Ascending aorta (tissue), 2 donors: Measurements from ENCODE around the gene CTNNA2. TPM values are rescaled to one million over a fixed set of nuclear protein-coding genes. Genes with fewer than 3 reads are reported as not detected.

Experiments
- DNase-seq, 2 donors: peaks; one replicate each; pipeline ENCODE4 v3.0.0-alpha.2; 2019; ENCODE audit warnings: low spot score in 2 of 2
- H3K27ac ChIP-seq, 2 donors: fragments of 200-600 bp; sonication (generic); one replicate each; pipeline ENCODE4 v1.5.1; 2016 to 2017; ENCODE audit warnings: mild to moderate bottlenecking in 1 of 2
- H3K27me3 ChIP-seq: fragments of 200-600 bp; sonication (generic); one replicate; pipeline ENCODE4 v1.5.1; 2017
- H3K36me3 ChIP-seq, 2 donors: fragments of 200-600 bp; sonication (generic); one replicate each; pipeline ENCODE4 v1.5.1; 2016
- H3K4me1 ChIP-seq, 2 donors: fragments of 200-600 bp; sonication (generic); one replicate each; pipeline ENCODE4 v1.5.1; 2016 to 2017; ENCODE audit warnings: mild to moderate bottlenecking in 1 of 2
- H3K4me3 ChIP-seq, 2 donors: fragments of 200-600 bp; sonication (generic); one replicate each; pipeline ENCODE4 v1.5.1; 2016 to 2017; ENCODE audit warnings: mild to moderate bottlenecking in 1 of 2
- H3K9me3 ChIP-seq, 2 donors: fragments of 200-600 bp; sonication (generic); one replicate each; pipeline ENCODE4 v1.5.1; 2016
- intact Hi-C: fragments of 100-400 bp; cut with DNase I; formaldehyde crosslinking; loops from one replicate; pipeline ENCODE4 v1.15.1; 2023
- total RNA-seq: library from RNA; depleted of rRNA; stranded (reverse); fragments of >200 nt; gene quantifications from one replicate; pipeline ENCODE4 v1.1.0, GENCODE V29; 2016
- TF ChIP-seq, protein P1 (sequence below), 3 experiments: fragments of 200-600 bp in 2 of 3; fragments of 450-650 bp in 1 of 3; sonication (generic) in 2 of 3; IDR thresholded peaks; one replicate each; pipeline ENCODE4 v1.5.1; 2016 to 2019; ENCODE audit warnings: antibody characterized with exemption in 3 of 3, mild to moderate bottlenecking in 1 of 3, moderate library complexity in 1 of 3

CTNNA2 gene
- total RNA-seq, 1 donor from 2014 or later = not detected

GRCh38 chr2:80007777-80008503, 495.1 kb downstream of the CTNNA2 start:
- DNase-seq = no peak
- H3K27ac ChIP-seq = no peak overlapping the region
- intact Hi-C loops = no loop called here
- H3K9me3 ChIP-seq = no peaks in the 10 kb centered on the region
- H3K36me3 ChIP-seq = no peaks in the 10 kb centered on the region
- TF ChIP-seq, protein P1, sequence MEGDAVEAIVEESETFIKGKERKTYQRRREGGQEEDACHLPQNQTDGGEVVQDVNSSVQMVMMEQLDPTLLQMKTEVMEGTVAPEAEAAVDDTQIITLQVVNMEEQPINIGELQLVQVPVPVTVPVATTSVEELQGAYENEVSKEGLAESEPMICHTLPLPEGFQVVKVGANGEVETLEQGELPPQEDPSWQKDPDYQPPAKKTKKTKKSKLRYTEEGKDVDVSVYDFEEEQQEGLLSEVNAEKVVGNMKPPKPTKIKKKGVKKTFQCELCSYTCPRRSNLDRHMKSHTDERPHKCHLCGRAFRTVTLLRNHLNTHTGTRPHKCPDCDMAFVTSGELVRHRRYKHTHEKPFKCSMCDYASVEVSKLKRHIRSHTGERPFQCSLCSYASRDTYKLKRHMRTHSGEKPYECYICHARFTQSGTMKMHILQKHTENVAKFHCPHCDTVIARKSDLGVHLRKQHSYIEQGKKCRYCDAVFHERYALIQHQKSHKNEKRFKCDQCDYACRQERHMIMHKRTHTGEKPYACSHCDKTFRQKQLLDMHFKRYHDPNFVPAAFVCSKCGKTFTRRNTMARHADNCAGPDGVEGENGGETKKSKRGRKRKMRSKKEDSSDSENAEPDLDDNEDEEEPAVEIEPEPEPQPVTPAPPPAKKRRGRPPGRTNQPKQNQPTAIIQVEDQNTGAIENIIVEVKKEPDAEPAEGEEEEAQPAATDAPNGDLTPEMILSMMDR (IDR thresholded peaks at IDR 0.05) = no peak
- H3K4me1 ChIP-seq = no peaks in the 10 kb centered on the region
- H3K4me3 ChIP-seq = no peak overlapping the region
- no peaks in the 10 kb centered on the region for H3K27me3 ChIP-seq

- no peak overlapping the region for H3K4me3 ChIP-seq
- TF ChIP-seq, protein P1 (IDR thresholded peaks at IDR 0.05) = no peak
- no peaks in the 10 kb centered on the region for H3K4me1 ChIP-seq
- no peaks in the 10 kb centered on the region for H3K9me3 ChIP-seq
- intact Hi-C loops = no loop called here
- H3K27ac ChIP-seq = no peak overlapping the region
- H3K36me3 ChIP-seq = no peaks in the 10 kb centered on the region
- no peaks in the 10 kb centered on the region for H3K27me3 ChIP-seq
- no peak for DNase-seq
Observed at GRCh38 chr2:80008596-80008995, 495.7 kb downstream of the CTNNA2 start.

GRCh38 chr2:80009211-80009610, 496.4 kb downstream of the CTNNA2 start:
- intact Hi-C loops = no loop called here
- no peak overlapping the region for H3K27ac ChIP-seq
- TF ChIP-seq, protein P1 (IDR thresholded peaks at IDR 0.05) = no peak
- no peaks in the 10 kb centered on the region for H3K4me1 ChIP-seq
- H3K27me3 ChIP-seq = no peaks in the 10 kb centered on the region
- H3K4me3 ChIP-seq = no peak overlapping the region
- DNase-seq = no peak
- no peaks in the 10 kb centered on the region for H3K36me3 ChIP-seq
- H3K9me3 ChIP-seq = no peaks in the 10 kb centered on the region

DNA sequence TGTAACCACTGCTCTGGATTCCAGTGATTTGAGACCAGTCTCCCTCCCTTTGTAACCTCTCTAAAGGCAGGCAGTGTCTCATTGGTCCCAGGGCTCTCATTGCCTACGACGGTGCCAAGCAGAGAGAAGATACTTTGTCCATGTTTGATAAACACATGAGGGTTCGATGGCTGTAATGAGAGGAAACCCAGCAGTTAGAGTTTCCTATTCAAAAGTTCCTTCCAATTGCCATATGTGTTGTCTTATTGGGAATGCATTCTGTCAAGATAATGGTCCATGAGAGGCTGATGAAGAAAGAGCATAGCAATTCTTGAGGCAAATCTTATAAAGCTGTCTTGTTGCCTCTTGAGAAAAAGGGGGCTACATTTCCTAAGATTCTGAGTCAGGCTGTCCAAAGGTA, 499.2 kb downstream of the CTNNA2 start:
- intact Hi-C loops = no loop called here

DNA sequence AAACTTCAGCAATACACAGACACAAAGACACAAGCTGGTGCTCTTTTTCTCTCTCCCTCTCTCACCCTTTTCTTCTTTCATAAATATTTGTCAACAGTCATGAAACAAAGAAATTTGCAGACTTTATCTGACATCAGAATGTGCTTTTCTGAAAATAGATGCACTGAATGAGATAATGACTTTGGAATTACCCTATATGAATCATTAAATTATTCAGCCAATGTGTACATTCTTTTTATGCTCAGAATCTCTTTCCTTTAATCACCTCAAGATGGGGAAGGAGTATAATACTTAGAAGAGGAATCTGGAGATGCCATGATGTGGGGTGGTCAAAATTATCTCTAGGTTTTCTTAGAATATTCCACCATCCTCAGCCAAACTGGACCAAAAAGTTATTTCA, 501.8 kb downstream of the CTNNA2 start:
- no peaks in the 10 kb centered on the region for H3K27me3 ChIP-seq
- no peaks in the 10 kb centered on the region for H3K36me3 ChIP-seq
- H3K9me3 ChIP-seq = no peaks in the 10 kb centered on the region
- TF ChIP-seq, protein P1 (IDR thresholded peaks at IDR 0.05) = no peak
- intact Hi-C loops = no loop called here
- H3K4me3 ChIP-seq = no peak overlapping the region
- H3K4me1 ChIP-seq = no peaks in the 10 kb centered on the region
- no peak for DNase-seq
- no peak overlapping the region for H3K27ac ChIP-seq

More for the DNA sequence above, 499.2 kb downstream of the CTNNA2 start:
- Histone ChIP-seq H3K27ac (no peak overlapping the region), H3K36me3 (no peaks in the 10 kb centered on the region), H3K9me3 (no peaks in the 10 kb centered on the region), H3K27me3 (no peaks in the 10 kb centered on the region), H3K4me3 (no peak overlapping the region), H3K4me1 (no peaks in the 10 kb centered on the region)
- no peak for DNase-seq
- TF ChIP-seq, protein P1 (IDR thresholded peaks at IDR 0.05) = no peak
